HG03460 (cell line): Measurements from ENCODE around the gene COL9A3.
"Not testable (repeated sequence)": the region's sequence is repeated elsewhere in the genome, so short reads cannot be mapped to it uniquely, and the experiment has no call there.

Experiments used
- ATAC-seq: cut with Tn5 transposase; IDR thresholded peaks from one replicate; pipeline ENCODE4 v1.9.1; 2021; ENCODE audit not compliant: unreplicated experiment

The COL9A3 gene

DNA sequence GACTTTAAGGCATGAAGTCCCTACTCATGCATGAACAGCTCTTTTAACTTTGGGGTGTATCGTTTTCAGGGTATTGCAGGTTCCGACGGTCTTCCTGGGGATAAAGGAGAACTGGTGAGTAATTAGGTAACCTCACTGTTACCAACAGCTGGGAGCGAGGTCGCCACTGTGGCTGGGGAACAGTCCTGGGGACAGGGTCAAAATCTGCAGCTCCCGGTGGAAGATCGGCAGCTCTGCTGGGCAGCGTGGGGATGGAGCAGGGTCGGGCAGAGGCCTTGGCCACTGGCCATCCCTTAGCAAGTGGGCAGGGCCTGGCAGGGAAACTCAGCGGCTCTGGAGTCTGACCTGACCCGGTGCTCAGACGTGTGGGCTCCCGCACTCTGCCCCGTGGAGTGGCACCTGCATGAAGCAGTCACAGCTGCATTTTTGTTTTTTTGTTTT, 16.1 kb downstream of the COL9A3 start:
- ATAC-seq: peak; percentile 24

GRCh38 chr20:62834967-62835730, 18.3 kb downstream of the COL9A3 start:
- no peak for ATAC-seq

DNA sequence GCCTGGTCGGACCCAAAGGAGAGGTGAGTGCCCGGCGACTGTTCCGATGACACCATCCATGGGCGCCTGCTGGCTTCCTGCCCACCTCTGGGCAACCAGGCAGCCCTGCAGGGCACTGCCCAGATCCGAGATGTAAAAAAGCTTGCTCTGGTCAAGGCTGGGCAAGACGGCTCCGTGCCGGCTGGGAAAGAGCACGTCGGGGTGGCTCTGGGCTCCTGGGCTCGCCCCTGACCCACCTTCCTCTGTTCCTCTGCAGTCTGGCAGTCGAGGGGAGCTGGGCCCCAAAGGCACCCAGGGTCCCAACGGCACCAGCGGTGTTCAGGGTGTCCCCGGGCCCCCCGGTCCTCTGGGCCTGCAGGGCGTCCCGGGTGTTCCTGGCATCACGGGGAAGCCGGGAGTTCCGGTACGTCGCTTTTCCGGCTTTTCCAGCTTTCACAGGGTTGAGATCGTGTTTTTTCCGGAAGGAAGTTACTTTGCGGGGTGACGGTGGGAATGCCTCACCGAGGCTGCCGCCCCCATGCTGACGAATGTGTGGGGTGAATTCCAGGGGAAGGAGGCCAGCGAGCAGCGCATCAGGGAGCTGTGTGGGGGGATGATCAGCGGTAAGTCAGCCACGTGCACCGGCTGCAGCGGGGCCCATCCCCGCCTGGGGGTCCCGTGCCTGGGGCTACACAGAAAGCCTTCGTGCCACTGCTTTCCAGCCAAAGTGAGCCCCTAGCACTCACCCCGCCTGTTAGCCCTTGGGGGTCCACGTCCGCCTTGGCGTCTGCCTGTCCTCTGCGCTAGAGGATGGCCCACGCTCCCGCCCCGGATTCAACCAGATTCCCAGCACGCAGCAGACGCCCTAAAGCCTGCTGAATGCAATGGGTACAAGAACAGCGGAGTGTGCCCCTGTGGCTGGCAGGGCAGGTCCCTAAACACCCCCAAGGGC, 19.3 kb downstream of the COL9A3 start:
- no peak for ATAC-seq

- no peak for ATAC-seq
Observed at GRCh38 chr20:62836967-62837490, 20.2 kb downstream of the COL9A3 start.

DNA sequence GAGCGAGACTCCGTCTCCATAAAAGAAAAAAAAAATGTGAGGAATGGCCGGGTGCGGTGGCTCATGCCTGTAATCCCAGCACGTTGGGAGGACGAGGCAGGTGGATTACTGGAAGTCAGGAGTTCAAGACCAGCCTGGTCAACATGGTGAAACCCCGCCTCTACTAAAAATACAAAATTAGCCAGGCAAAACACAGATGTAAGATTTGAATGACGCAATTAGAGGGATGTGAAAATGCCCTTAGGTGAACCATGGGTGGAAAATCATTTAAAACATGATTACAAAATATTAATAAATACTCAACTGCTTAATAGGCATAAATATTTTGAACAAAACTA, 20.9 kb downstream of the COL9A3 start:
- ATAC-seq: no peak

- ATAC-seq: peak; percentile 67
Observed at GRCh38 chr20:62838128-62838891, 21.5 kb downstream of the COL9A3 start.

DNA sequence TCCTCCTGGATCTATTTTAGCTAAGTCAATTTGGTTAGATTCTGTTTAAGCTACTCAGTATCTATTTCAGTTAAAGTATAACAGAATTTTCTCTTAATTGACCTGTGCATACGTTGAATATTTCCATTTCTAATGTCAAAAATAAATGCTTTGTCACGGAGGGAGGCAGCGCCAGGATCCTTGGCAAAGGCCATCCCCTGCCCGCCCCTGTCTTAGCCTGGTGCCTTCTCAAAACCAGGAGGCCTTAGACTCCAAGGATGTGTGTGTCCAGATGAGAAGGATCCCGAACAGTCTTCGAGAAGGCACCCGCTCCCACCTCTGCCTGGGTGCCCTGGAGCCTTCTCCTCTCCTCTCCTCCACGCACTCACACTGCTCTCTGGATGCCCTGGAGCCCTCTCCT, 22.4 kb downstream of the COL9A3 start:
- no peak for ATAC-seq

DNA sequence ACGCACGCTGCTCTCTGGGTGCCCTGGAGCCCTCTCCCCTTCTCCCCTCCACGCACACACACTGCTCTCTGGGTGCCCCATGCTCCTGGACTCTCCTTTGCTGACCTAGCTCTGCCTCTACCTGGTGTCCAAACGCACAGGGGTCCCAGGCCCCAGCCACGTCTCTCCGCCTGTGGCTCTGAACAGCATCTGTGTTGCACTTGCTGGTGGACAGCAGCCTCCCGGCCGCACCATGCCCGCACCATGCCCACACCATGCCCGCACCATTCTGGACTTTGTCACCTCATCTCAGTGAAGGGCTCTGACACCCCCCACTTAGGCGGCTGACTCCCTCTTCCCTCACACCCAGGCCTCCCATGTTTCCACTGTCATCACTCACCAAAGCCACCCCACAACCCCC, 23.0 kb downstream of the COL9A3 start:
- no peak for ATAC-seq

GRCh38 chr20:62840244-62841197, 23.7 kb downstream of the COL9A3 start:
- no peak for ATAC-seq

DNA sequence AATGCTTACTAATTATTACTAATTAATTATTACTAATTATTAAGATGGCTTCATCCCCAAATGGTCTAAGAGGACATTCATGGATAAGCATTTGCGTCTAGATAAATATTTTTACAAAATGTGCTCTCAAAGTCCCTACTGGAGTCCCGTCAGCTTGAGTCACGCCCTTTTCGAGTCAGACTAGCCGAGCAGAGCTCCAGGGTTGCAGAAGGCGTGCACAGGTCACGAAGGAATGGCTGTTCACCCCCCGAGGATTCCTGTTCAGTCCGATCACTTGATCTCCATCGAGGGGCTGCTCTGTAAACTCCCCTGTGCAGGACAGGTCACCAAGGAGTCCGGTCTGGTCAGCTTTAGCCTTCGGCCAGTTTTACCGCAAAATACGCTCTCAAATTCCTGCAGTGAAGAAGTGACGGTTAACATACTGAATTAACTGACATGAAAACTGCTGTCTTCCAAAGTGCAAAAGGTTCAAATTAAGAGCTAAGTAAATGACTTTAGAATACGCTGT, 24.9 kb downstream of the COL9A3 start:
- no peak for ATAC-seq

DNA sequence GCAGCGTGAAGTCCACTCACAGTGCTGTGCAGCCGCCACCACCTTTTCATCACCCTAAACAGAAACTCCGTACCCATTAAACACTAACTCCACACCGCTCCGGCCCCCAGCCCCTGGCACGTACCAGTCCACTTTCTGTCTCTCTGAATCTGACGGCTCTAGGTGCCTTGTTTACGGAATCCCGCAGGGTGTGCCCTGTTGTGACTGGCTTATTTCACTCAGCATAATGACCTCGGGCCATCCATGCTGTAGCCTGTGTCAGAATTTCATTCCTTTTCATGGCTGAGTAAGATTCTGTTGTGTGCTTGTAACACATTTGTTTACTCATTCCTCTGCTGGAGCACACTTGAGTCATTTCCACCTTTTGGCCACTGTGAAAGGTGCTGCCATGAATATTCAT, 26.8 kb downstream of the COL9A3 start:
- no peak for ATAC-seq

GRCh38 chr20:62844182-62844581, 27.3 kb downstream of the COL9A3 start:
- no peak for ATAC-seq

- ATAC-seq: no peak
Observed at GRCh38 chr20:62845416-62846160, 28.7 kb downstream of the COL9A3 start.

- no peak for ATAC-seq
Observed at GRCh38 chr20:62846166-62846890, 29.5 kb downstream of the COL9A3 start.

- ATAC-seq: not testable (repeated sequence)
Observed at GRCh38 chr20:62848917-62849316, 32.1 kb downstream of the COL9A3 start.

GRCh38 chr20:62849431-62849830, 32.6 kb downstream of the COL9A3 start:
- no peak for ATAC-seq

DNA sequence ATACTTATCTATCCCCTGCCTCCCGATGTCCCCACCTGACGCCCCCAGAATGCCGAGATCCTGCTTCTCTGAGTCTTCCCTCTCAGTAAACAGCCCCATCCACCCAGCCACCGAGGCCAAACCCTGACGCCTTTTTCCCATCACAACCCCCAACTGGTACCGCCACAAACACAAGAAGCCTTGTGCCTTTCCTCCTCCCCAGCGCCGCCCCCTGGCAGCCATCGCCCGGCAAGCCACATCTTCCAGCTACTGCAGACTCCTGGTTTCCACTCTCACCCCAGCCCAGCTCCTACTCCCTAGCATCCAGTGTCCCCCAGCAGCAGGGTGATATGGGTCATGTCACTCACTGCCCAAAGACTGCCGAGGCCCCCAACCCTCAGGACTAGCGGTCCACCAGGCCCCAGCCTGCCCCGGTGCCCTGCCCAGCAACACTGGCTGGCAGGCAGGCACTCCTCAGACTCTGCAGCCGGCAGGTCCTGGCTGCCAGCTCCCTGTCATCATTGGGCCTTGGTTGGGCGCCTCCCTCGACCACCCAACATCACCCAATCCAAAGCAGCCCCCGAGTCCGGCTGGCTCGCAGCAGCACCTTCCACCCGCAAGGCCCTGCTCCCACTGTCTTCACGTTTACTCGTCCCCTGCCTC, 33.6 kb downstream of the COL9A3 start:
- ATAC-seq: no peak

GRCh38 chr20:62852196-62852595, 35.3 kb downstream of the COL9A3 start:
- ATAC-seq: no peak
